GM19452 (cell line): Measurements from ENCODE around the gene TAB2.
A peak's percentile ranks its signal among the peaks of the same experiment; 100 is the strongest.
"Not testable (repeated sequence)": the region's sequence is repeated elsewhere in the genome, so short reads cannot be mapped to it uniquely, and the experiment has no call there.

Experiments used
- ATAC-seq: cut with Tn5 transposase; IDR thresholded peaks from one replicate; pipeline ENCODE4 v1.9.1; 2021; ENCODE audit not compliant: unreplicated experiment

Gene TAB2

DNA sequence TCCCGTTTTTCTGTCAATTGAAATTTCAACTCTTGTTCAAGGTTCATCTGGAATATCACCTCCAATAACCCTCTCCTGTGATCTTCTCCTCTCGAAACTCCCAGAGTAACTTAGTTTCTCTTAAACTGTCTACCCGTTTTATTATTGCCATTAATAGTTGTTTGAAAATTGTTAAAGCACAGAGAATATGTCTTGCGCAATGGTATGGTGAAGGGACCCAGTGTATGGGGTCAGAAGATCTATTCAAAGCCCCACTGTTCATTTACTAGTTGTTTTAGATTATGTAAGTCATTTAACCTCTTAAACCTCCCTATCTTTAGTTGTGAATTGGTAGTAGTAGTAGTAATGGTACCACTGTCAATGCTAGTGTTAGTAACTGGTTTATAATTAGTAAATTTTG, 6.2 kb upstream of the TAB2 start:
- no peak for ATAC-seq

DNA sequence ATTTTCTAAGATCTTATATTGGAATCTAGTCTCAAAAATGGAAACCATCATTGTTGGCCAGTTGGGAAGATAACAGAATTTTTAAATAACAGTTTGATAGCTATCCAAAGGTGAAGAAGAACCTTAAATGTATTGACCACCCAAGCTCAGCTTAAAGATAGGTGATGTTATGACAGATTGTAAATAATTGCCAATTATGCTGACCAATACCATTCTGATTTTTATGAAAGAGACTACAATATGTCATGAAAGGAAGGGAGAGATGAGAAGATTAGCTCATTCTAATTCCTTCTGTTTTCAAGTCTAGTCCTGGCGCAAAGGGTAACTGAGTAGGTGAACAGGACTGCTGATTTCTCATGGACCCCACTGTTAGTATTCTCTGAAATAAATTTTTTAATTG, 5.7 kb upstream of the TAB2 start:
- no peak for ATAC-seq

DNA sequence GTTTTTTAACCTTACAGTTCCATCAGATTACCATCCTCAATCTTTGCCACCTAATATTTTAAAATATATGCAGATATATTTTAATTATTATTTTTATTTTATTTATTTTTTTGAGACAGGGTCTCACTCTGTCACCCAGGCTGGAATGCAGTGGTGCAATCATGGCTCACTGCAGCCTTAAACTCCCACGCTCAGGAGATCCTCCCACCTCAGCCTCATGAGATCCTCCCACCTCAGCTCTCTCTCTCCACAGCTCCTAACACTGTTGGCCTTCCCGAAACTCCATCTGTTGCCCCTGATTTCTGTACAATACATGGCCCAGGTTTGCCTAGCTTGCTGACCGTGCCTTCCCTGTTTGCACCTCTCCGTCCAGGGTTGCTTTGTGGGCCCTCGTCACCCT, 4.4 kb upstream of the TAB2 start:
- no peak for ATAC-seq

DNA sequence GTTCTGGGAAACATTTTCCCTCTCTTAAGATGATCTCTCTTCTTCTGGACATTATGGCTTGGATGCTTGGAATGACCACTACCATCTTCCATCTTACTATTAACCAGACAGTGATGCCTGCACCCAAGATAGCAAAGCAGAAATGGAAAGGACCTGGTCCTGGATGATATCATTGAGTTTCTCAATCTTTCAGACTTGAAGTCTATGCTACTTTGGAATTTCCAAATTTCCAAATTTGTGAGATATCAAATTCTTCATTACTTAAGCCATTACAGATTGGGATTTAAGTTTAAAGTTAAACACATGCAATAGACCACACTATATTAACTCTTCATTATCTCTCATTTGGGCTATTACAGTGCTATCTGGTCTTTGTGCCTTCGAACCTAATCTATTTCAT, 3.7 kb upstream of the TAB2 start:
- ATAC-seq = no peak

DNA sequence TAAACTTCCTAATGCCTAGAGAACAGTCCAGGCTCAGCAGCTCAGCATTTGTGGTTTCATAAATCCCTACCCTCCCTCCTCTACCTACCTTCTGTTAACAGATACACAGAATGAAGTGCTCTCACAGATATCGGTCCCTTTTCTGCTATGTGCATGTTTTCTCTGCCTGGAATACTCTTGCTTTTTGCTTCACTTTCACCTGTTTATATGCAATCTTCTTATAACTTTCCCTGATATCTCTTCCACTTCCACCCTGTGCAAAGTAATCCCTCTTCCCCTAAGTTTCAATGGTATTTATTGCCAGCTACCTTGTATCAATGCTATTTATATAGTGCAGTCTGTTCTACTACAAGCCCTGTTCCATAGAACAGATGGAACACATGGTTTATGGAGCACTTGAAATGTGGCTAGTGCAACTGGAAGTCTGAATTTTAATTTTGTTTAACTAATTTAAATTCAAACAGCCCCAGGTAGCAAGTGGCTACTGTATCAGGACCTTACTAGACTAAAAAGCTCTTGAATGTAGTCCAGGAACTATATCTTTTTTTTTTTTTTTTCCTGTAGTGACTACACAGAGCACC, 3.1 kb upstream of the TAB2 start:
- ATAC-seq = no peak

DNA sequence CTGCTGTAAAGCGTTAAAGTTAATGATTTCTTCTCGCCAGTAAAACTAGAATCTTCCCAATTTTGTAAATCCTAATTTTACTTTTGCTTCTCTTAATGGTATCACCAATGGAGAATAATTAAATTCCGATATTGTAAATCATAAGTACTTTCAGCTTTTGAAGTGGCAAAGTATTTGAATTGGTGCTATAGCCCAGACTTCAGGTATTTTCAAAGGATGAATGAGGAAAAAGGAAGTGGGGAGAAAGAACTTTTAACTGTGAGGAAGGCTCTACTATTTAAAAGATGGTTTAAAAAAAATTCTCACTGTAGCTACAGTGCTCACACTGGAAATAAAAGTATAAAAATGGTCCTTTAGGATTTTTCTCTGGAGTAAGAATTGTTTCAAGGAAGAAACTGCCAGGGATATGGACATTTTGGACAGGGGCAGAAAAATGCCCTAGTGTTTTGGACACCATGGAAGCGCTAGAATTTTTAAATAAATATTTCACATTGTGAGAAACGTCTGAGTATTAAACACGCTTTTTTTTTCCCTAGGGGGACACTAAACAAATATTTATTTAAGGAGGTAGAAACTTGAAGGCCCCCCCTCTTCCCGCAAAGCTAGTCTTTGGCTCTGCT, 1.3 kb upstream of the TAB2 start:
- no peak for ATAC-seq

DNA sequence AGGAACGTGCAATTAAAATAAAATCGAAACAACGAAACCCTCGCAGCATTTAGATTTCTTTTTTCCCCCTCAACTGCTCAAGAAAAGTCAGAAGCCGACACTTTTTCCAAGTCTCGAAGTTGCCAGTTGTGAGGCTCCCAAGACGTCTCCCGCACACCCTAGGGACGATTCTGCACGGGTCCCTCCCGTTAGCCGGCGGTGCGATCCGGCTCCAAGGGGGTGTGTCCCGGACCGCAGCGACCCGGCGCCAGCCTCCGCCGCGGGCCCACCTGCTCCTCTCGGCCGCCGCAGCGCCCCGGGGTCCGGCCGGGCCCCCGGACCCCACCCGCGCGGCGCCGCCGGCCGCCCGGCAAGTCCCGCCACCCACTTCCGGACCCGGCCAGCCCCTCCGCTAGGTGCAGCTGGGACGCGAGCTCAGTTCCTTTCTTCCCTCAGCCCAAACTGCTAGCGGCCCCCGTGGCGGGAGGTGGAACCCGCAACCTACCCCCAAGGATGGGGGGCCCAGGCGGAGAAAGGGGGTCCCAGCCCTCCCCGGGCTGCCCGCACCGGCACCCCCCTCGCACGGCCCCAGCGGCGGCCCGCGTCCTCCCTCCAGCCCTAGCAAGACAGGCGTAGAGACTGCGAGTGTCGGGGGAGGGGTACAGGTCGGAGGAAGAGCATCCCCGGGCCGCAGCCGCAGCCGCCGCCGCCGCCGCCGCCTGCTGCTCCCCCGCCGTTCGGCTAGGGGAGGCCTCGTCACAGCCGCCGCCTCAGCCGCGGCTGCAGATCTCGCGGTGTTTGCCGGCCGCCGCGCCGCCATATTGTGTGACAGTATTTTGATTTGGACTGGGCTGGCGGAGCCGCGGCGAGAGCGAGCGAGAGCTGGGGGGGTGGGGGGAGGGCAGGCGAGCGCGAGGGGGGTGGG, 520 bp upstream of the TAB2 start:
- ATAC-seq = peak; percentile 68

DNA sequence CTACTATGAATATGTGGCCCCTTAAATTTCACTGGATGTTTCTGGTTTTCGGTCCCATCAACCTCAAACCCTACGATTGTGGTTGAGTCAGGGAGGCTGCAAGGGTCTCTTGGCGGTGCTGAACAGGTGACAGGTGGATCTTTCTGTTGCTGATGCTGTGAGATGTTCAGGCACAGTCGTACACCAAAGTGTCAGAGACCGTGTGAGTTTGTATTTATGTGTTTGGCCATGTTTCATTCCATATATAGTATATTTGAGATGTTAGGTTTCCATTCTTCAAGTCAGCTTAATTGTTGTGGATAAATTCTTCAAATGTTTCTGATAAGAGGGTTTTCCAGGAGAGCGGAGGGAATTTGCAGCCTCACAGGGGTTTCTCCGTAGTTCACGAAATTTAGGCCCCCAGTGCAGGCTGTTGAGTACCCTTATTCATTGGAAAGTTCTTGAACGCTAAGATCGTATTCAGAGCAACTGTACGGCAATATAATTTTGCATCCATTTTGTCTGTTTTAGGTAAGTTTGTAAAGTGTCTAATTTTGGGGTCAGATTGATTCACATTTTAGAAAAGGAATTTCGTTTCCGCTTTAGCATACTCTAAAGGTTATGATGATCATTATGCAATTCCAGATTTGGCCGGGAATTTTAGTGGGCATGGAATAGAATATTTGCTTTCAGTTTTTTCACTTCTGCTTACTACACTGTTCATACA, 1.2 kb downstream of the TAB2 start:
- ATAC-seq = no peak

DNA sequence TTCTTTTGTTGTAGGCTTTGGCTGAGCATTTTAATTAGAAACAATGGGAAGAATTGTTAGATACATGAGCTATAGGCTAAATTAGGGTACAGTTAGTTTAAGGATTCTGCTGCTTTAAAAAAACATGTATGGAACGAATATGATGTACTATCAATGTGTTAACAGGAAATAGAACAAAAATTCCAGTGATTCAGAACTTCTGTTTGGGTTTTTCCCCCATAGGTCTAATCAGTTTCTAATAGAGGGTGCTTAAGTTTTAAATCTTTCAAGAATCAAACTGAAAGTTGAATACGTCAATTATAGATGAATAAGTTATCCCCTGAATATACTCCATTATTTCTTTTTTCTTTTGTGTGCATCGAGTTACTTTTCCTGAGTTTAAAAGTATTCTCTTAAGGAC, 1.9 kb downstream of the TAB2 start:
- ATAC-seq = no peak

DNA sequence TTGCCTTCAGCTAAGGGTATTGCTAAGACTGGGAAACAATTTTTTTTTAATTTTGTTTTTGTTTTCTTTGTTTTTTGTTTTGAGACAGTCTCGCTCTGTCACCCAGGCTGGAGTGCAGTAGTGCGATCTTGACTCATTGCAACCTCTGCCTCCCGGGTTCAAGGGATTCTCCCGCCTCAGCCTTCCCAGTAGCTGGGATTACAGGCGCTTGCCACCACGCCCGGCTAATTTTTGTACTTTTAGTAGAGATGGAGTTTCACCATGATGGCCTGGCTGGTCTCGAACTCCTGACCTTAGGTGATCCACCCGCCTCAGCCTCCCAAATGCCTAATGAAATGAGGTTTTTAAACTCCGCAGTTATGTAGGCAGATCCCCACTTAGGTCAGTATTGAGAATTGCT, 2.5 kb downstream of the TAB2 start:
- ATAC-seq = not testable (repeated sequence)

DNA sequence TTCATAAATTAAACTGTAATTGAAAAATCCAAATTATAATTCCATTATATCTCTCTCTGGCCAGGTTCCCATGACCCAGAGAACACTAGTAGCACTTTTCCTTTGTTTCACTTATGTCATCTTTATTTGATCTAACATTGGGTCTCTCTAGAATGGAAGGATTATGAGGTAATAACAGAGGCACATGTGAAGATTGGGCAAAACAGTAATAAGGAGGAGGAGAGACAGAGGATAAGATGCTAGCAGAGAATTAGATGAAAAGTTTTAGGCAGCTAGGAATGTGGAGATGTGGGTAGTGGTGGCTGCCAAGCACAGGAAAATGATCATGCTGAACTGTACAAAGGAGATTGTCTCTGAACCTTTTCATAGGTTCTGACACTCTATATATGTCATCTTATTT, 3.3 kb downstream of the TAB2 start:
- ATAC-seq = no peak

DNA sequence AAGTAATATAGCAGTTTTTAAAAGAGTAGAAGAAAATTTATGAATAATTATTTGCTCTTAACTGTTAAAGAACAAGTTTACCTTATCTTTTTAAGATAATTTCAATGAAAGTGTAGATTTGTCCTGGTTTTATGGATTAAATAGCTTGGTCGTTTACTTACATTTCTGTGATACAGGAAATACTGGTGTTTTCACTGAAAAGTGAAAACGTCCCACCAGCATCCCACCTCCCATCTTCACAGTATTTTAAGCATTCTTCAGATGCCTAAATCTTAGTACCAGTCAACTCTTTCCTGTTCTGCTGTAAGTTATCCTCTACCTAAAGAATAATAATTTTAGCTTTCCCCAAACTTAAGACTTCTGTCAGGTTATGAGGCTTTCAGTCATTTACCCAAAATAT, 5.8 kb downstream of the TAB2 start:
- no peak for ATAC-seq

DNA sequence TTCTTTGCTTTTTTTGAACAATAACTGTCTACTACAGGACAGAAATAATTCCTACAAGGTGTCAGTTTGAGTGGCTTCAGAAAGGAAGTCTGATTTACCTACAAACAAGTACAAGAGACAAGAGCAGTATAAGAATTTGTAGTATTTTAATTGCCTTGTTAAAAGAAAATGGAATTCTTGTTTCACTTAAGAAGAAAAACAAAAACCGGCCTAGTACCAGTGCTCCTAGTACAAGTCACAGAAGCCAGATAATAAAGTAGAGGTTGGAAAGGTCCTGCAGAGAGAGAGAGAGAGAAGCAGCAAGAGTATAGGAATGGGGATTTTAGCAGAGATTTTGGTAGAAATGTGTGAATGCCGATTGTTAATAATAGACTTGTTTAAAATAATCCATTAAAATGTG, 6.4 kb downstream of the TAB2 start:
- ATAC-seq = no peak

DNA sequence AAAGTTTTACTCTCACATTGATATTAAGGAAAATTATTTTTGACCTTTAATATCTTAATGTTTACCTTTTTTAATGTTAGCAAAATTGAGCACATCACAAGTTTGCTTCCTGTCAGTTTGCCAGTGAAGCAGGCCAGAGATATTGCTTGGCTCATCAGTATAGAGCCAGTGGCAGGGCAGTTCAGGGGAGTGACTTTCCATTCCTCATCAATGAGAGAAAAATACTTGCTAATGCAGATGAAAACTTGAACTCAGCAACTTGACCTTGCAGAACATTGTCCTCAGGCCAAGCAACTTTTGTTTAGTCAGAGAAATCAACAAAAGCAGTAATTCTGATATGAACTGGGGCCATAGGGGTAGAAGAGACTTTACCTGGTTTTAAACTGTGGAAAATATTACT, 6.9 kb downstream of the TAB2 start:
- no peak for ATAC-seq

DNA sequence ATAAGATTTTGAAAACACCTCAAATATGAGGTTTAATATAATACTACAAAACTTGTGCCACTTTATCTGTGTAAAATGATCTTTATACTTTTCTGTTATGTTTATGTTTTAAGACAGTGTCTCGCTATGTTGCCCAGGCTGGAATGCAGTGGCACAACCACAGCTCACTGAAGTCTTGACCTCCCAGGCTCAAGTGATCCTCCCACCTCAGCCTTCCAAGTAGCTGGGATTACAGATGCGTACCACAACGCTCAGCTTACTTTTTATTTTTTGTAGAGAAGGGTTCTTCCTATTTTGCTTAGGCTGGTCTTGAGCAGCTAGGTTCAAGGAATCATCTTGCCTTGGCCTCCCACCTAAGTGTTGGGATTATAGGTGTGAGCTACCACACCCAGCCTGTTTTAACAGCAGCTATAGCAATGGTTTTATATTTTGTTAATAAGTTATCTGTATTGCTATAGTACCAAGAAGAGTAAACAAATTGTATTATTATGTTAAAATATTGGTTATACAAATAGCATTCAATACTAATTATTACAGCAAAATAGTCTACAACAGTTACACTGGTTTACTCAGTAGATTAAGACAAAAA, 8.2 kb downstream of the TAB2 start:
- no peak for ATAC-seq

DNA sequence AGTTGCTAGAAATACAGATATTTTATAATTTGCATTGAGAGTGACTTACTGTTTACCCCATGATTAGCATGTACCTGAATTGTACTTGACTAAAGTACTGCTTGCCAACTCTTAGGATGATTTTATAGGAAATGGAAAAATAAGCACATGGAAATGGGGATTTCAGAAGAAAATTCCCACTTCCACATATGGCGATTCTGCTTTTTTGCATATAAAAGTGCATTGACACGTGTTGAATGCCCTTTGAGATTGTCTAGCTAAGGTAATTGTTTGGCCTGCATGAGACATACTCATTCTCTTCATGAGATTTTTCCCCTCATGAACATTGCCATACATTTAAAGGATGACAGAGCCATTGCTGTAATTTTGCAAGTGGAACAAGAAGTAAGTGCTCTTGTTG, 10.1 kb downstream of the TAB2 start:
- no peak for ATAC-seq

DNA sequence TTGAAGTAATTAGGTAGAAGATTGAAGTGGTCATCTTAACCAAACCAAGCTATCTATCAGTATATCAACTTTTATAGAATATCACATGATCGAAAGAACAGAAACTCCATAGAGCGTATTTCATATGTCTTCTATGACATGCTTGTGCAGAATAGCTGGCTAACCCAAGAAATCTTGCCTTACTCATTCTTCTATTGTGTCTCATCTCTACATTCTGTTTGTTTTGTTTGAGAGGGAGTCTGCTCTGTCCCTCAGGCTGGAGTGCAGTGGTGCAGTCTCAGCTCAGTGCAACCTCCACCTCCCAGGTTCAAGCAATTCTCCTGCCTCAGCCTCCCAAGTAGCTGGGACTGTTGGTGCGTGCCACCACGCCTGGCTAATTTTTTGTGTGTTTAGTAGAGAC, 10.6 kb downstream of the TAB2 start:
- no peak for ATAC-seq

DNA sequence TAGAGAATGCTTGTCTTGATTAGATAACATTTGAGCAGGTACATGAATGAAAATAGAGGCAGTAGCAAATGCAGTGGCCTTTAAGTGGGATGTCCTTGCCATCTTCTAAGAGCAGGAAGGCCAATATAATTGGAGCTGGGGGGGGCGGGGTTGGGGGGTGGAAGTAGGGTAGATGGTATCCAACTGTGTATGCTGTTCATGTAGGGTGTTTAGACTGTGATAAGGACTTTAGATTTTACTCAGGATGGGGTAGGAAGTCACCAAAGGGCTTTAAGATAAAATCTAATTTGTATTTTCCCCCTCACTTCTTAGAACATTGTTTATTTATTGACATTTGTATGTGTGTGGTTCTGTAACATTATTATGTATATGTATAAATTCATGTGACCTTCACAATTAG, 12.0 kb downstream of the TAB2 start:
- ATAC-seq = no peak

DNA sequence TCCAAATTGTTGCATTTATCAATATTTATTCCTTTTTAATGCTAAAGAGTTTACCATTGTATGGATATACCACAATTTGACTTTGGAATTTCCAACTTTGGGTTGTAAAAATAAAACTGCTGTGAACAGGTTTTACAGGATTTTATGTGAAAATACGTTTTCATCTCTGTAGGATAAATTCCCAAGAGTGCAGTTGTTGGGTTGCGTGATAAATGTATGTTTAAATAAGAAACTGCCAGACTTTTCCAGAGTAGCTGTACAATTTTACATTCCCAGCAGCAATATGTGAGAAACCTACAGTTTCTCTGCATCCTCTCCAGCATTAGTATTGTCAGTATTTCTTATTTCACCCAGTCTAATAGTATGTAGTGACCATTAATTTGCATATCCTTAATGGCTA, 12.6 kb downstream of the TAB2 start:
- no peak for ATAC-seq

DNA sequence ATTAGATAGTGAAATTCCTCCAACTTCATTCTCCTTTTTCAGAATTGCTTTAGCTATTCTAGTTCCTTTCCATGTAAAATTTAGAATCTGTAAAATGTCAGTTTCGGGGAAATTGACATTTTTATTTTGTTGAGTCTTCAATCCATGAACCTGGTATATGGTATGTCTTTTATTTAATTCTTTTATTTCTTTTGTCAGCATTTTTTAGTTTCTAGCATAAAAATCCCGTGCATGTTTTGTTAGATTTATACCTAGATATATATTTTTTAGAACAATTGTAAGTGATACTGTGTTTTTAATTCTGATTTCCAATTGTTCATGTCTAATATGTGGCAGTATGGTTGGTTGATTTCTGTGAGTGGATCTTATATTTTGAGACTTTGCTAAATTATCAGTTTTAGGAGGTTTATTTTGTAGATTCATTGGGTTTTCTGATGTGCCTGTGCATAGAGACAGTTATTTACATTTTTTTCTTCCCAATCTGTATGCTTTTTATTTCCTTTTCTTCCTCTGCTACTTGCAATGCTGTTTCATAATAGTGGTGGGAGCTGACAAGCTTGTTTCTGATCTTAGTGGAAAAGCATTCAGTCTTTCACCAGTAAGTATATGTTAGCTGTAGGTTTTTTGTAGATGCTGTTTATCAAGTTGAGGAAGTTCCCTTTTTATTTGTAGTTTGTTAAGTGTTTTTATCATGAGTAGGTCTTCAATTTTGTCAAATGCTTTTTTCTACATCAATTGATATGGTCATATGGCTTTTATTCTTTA, 13.7 kb downstream of the TAB2 start:
- ATAC-seq = no peak

DNA sequence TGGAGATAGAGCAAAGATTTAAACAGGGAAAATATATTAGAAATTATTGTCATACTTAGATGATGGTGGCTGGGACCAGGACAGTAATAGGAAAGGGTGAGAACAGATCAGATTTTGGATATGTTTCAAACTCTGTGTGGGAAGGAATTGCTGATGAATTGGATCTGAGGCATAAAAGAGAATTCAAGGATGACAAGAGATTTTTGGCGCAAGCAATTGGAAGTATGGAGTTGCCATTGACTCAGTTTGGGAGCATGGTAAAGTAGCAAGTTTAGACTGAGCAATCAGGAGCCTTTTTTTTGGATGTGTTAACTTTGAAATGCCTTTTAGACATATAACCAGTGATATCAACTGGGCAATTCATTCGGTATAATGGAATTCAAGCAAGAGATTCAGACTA, 14.4 kb downstream of the TAB2 start:
- ATAC-seq = no peak
